ENCODE data around the gene SLC8A3.

- TF ChIP-seq CTCF (IDR thresholded peaks at IDR 0.05) (no peak), EZH2phosphoT487 (IDR thresholded peaks at IDR 0.05) (no peak)
Observed at GRCh38 chr14:70080076-70080475, 108.7 kb downstream of the SLC8A3 start.

Data from neural progenitor cell (in vitro differentiated cells).